OCI-LY1 (cell line): ENCODE measurements around the gene KBTBD13.

Experiments used
- CTCF ChIP-seq: fragments of 200-600 bp; sonication (generic), shearing (Covaris generic); IDR thresholded peaks from 2 replicates; pipeline ENCODE4 v1.5.1; 2017; ENCODE audit warnings: mild to moderate bottlenecking, antibody characterized with exemption, low read length, moderate library complexity, mixed read lengths
- EZH2 ChIP-seq: fragments of 200-600 bp; sonication (generic), shearing (Covaris generic); IDR thresholded peaks from 2 replicates; pipeline ENCODE4 v1.8.0; 2017; ENCODE audit warnings: borderline replicate concordance, mixed run types, mild to moderate bottlenecking, antibody characterized with exemption, low read length, moderate library complexity, mixed read lengths

DNA sequence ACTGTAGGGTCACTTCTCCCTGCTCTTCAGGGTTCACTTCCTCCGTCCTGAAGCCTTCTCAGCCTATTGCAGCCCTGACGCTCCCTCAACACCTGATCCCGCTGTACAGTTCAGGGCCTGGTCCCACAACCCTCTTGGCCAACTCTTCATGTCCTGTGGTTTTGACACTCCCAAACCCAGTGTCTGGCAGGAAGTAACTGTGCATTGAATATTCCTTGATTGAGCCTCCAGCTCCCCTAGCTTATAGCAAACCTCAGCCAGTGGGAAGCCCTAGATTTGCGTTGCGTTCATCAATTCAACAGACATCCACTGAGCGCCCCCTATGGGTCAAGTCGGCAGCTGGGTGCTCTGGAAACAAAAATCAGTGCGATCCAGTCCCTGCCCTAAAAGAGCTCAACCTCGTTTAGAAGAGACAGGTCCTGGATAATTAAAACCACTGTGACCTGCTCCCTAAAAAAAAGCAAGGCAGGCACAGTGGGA lies 24.9 kb downstream of the KBTBD13 start:
- TF ChIP-seq EZH2 (no peak), CTCF (peak; percentile 92)
